Endothelial cell of umbilical vein (primary cell): ENCODE data around the gene COL23A1.

Experiments
- CTCF ChIP-seq, 2 donors: IDR thresholded peaks; 1 replicate in 1 of 2; 2 replicates in 1 of 2; pipeline ENCODE4 v1.5.1; 2011; ENCODE audit warnings: low read length in 2 of 2, mild to moderate bottlenecking in 2 of 2, moderate library complexity in 2 of 2, control low read depth in 1 of 2, inconsistent platforms in 1 of 2, low read depth in 1 of 2; ENCODE audit not compliant: insufficient read depth in 1 of 2; ENCODE audit errors: extremely low read depth in 1 of 2
- EZH2 ChIP-seq: IDR thresholded peaks from 2 replicates; pipeline ENCODE4 v1.6.1; 2012; ENCODE audit warnings: borderline replicate concordance, low read depth, mild to moderate bottlenecking, moderate library complexity, low read length, inconsistent platforms; ENCODE audit not compliant: severe bottlenecking
- FOS ChIP-seq: IDR thresholded peaks from 2 replicates; pipeline ENCODE4 v1.6.1; 2011; ENCODE audit warnings: mild to moderate bottlenecking, low read length, moderate library complexity, borderline replicate concordance; ENCODE audit not compliant: insufficient read depth
- GATA2 ChIP-seq: IDR thresholded peaks from 2 replicates; pipeline ENCODE4 v1.7.0; 2011; ENCODE audit warnings: low read depth, mild to moderate bottlenecking, moderate library complexity, mixed read lengths, low read length; ENCODE audit not compliant: insufficient read length, insufficient read depth
- JUN ChIP-seq: IDR thresholded peaks from 2 replicates; pipeline ENCODE4 v1.6.1; 2011; ENCODE audit warnings: borderline replicate concordance, low read depth; ENCODE audit not compliant: insufficient read length, insufficient read depth
- MAX ChIP-seq: IDR thresholded peaks from 2 replicates; pipeline ENCODE4 v1.6.1; 2011; ENCODE audit not compliant: insufficient read depth, insufficient read length
- MYC ChIP-seq: IDR thresholded peaks from one replicate; pipeline ENCODE4 v1.6.1; 2011; ENCODE audit warnings: mild to moderate bottlenecking, low read depth, low read length
- POLR2A ChIP-seq: IDR thresholded peaks from 2 replicates; pipeline ENCODE4 v1.6.1; 2012; ENCODE audit warnings: low read depth, mild to moderate bottlenecking, control low read depth, low read length
- POLR2AphosphoS5 ChIP-seq: IDR thresholded peaks from 2 replicates; pipeline ENCODE4 v1.6.1; 2012; ENCODE audit warnings: low read depth, mild to moderate bottlenecking, control low read depth, low read length, moderate library complexity; ENCODE audit not compliant: insufficient read depth

GRCh38 chr5:178538741-178539229 lies 51.4 kb downstream of the COL23A1 start:
- TF ChIP-seq CTCF (IDR thresholded peaks at IDR 0.05; ENCODE audit: extremely low read depth in 1 of 2, insufficient read depth in 1 of 2, low read depth in 1 of 2, low read length in 2 of 2) = no peak
- no peak for TF ChIP-seq POLR2A
- TF ChIP-seq POLR2AphosphoS5 = no peak
- no peak for TF ChIP-seq MYC
- TF ChIP-seq EZH2 = no peak
- TF ChIP-seq MAX = no peak
- no peak for TF ChIP-seq FOS
- no peak for TF ChIP-seq JUN
- TF ChIP-seq GATA2 = no peak
